ENCODE results near the gene CTNS. TPM values are rescaled to one million over a fixed set of nuclear protein-coding genes. Genes with fewer than 3 reads are reported as not detected.

CTNS gene
- total and polyA plus RNA-seq, 2 of the 13 experiments (the other 11 are each of a cell fraction or from before 2014, with no cell fraction given): 9.5 to 13.7 TPM

DNA sequence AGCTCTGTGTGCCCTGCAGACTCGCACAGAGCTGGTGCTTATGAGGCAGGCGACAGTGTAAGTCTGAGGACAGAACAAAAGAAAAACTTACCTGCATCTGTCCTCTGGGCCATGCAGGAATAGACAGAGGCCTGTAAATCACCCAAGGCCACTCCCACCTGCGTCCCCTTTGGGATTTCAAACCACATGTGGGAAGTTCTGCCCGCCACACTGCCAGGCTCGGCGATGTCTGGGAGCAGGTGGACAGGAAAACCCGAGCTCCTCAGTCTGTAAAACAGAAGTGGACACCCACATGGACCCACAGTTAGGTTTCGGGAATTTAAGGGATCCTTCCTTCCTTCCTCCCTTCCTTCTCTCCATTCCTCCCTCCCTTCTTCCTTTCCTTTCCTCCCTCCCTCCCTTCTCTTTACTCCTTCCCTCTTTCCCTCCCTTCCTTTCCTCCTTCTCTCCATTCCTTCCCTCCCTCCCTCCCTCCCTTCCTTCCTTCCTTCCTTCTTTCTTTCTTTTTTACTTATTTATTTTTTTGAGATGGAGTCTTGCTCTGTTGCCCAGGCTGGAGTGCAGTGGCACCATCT is 15.3 kb upstream of the CTNS start:
- no peak for FAIRE-seq
- intact Hi-C loops (cut with micrococcal nuclease; ENCODE audit: unreplicated experiment) (no loop called here), in situ Hi-C loops (cut with HindIII; ENCODE audit: extremely low pct_ligation_motif_present, low pct_unique_long_range_greater_than_20kb) (no loop called here)
- H3K4me3 ChIP-seq (replicated peaks in 1 of 3; ENCODE audit: insufficient read depth in 1 of 3, low read depth in 2 of 3, low read length in 3 of 3): no peak overlapping the region
- peaks cover 2% of the 10 kb centered on the region for H3K79me2 ChIP-seq (ENCODE audit: insufficient read depth, low read length)
- H2AFZ ChIP-seq (ENCODE audit: low read length): no peak overlapping the region
- H3K27ac ChIP-seq (ENCODE audit: extremely low read length, insufficient read depth, low read length): no peak overlapping the region
- H3K27me3 ChIP-seq (ENCODE audit: control insufficient read depth in 1 of 2, insufficient read depth in 2 of 2, low read length in 2 of 2): no peaks in the 10 kb centered on the region
- TF ChIP-seq ETV5 (CRISPR knock-in tag; IDR thresholded peaks at IDR 0.05; ENCODE audit: borderline replicate concordance) (no peak), PCBP2 (optimal IDR thresholded peaks at IDR 0.05; ENCODE audit: low read depth, low read length, poor library complexity, severe bottlenecking) (peak; percentile 65), HNRNPK (IDR thresholded peaks at IDR 0.05; ENCODE audit: low read depth, low read length, poor library complexity, severe bottlenecking) (peak; percentile 21)
- TF ChIP-seq, protein P1, sequence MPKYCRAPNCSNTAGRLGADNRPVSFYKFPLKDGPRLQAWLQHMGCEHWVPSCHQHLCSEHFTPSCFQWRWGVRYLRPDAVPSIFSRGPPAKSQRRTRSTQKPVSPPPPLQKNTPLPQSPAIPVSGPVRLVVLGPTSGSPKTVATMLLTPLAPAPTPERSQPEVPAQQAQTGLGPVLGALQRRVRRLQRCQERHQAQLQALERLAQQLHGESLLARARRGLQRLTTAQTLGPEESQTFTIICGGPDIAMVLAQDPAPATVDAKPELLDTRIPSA (CRISPR knock-in tag; IDR thresholded peaks at IDR 0.05; ENCODE audit: borderline replicate concordance): no peak
- H4K20me1 ChIP-seq (ENCODE audit: insufficient read depth, low read length): no peaks in the 10 kb centered on the region
- peaks cover 29 to 75% of the 10 kb centered on the region in 2 experiments for H3K36me3 ChIP-seq (replicated peaks in 1 of 2; ENCODE audit: control insufficient read depth in 1 of 2, insufficient read depth in 2 of 2, low read length in 2 of 2)
- CTCF ChIA-PET (ENCODE audit: low intra/inter-chr PET ratio, low total read pairs): no interaction called here
- POLR2A ChIA-PET: no interaction called here
- H3K9ac ChIP-seq (ENCODE audit: insufficient read depth, low read depth, low read length): no peak overlapping the region
- no peak for DNase-seq (ENCODE audit: low spot score)
- BruUV-seq (replicated peaks): no TSS peak
- 96% methylated on average over 8 of the region's 8 CpGs for WGBS (ENCODE audit: low lambda C conversion rate)
- no peaks in the 10 kb centered on the region for H3K9me3 ChIP-seq (ENCODE audit: low read length)
- H3K4me2 ChIP-seq (ENCODE audit: low read depth, low read length): no peak overlapping the region
- no peak for ATAC-seq
- H3K4me1 ChIP-seq (ENCODE audit: insufficient read depth, low read length): no peaks in the 10 kb centered on the region

DNA sequence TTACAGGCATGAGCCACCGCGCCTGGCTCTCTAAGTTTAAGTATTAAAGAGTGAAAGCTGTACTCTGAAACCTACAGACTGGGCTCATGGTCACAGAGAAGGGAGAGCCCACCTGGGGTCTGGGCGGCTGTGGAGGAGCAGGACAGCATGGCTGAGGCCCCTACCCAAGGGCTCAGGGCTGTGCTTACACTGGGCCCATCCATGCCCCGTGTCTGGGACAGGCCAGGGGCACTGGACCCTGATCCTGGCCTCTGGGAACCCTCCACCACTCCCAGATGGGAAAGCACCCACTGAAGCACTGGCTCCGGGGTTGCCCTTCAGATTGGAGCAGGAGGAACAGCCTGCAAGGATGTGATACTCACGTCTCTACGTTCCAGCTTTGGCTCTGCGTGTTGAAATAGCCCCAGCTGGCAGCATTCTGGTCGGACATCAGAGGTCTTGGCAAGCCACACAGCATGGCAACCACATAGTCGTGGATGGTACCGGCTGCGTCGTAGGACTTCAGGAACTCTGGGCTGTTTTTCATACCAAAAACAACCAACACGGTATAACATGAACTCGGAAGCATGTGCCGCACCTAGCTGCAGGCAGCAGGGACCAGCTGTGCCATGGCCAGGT is 13.5 kb upstream of the CTNS start:
- Histone ChIP-seq H4K20me1 (ENCODE audit: insufficient read depth, low read length) (no peaks in the 10 kb centered on the region; the same call in 1 of the 2 replicates), H2AFZ (ENCODE audit: low read length) (no peak overlapping the region), H3K4me3 (replicated peaks in 1 of 3; ENCODE audit: insufficient read depth in 1 of 3, low read depth in 2 of 3, low read length in 3 of 3) (no peak overlapping the region), H3K4me2 (ENCODE audit: low read depth, low read length) (no peak overlapping the region), H3K9ac (ENCODE audit: insufficient read depth, low read depth, low read length) (no peak overlapping the region), H3K27me3 (ENCODE audit: control insufficient read depth in 1 of 2, insufficient read depth in 2 of 2, low read length in 2 of 2) (no peaks in the 10 kb centered on the region), H3K36me3 (replicated peaks in 1 of 2; ENCODE audit: control insufficient read depth in 1 of 2, insufficient read depth in 2 of 2, low read length in 2 of 2) (peaks cover 30 to 73% of the 10 kb centered on the region in 2 experiments), H3K27ac (ENCODE audit: extremely low read length, insufficient read depth, low read length) (no peak overlapping the region), H3K4me1 (ENCODE audit: insufficient read depth, low read length) (no peaks in the 10 kb centered on the region), H3K9me3 (ENCODE audit: low read length) (no peaks in the 10 kb centered on the region), H3K79me2 (ENCODE audit: insufficient read depth, low read length) (peaks cover 2% of the 10 kb centered on the region)
- ATAC-seq (peak; percentile 27; the same call in 1 of the 3 replicates), DNase-seq (ENCODE audit: low spot score) (no peak), FAIRE-seq (no peak)
- CTCF ChIA-PET (ENCODE audit: low intra/inter-chr PET ratio, low total read pairs): no interaction called here
- BruUV-seq (replicated peaks): no TSS peak
- no peak for TF ChIP-seq ZNF17 (CRISPR knock-in tag; IDR thresholded peaks at IDR 0.05)
- TF ChIP-seq ZNF776 (CRISPR knock-in tag; IDR thresholded peaks at IDR 0.05): 0 out of 2 replicates have a peak, but pooled peaks have one; percentile 25
- TF ChIP-seq STAT5B (CRISPR knock-in tag; IDR thresholded peaks at IDR 0.05): no peak
- no peak for TF ChIP-seq ZFP36L1 (CRISPR knock-in tag; IDR thresholded peaks at IDR 0.05)
- TF ChIP-seq, protein P2, sequence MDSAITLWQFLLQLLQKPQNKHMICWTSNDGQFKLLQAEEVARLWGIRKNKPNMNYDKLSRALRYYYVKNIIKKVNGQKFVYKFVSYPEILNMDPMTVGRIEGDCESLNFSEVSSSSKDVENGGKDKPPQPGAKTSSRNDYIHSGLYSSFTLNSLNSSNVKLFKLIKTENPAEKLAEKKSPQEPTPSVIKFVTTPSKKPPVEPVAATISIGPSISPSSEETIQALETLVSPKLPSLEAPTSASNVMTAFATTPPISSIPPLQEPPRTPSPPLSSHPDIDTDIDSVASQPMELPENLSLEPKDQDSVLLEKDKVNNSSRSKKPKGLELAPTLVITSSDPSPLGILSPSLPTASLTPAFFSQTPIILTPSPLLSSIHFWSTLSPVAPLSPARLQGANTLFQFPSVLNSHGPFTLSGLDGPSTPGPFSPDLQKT (CRISPR knock-in tag; IDR thresholded peaks at IDR 0.05; ENCODE audit: borderline replicate concordance): no peak
- WGBS (ENCODE audit: low lambda C conversion rate): 94% methylated on average over 10 of the region's 16 CpGs
- intact Hi-C loops (cut with micrococcal nuclease; ENCODE audit: unreplicated experiment) (no loop called here), in situ Hi-C loops (cut with HindIII; ENCODE audit: extremely low pct_ligation_motif_present, low pct_unique_long_range_greater_than_20kb) (no loop called here)
- POLR2A ChIA-PET: interaction anchor here (0.7 to 1.7 kb wide), 2 partner anchors 11 to 13 kb away, joined by 3 to 4 read pairs; partner anchors contain the start of genes CTNS and SHPK

All from HepG2 (cell line).